Activated CD4-positive, alpha-beta T cell treated with anti-CD3 and anti-CD28 coated beads for 48 hours (primary cell): ENCODE results near the gene SPRY2.
"Not testable (repeated sequence)": the region's sequence is repeated elsewhere in the genome, so short reads cannot be mapped to it uniquely, and the experiment has no call there.

Source experiments
- DNase-seq: peaks from one replicate; pipeline ENCODE4 v3.0.0-alpha.2; 2020

Gene SPRY2

GRCh38 chr13:80341101-80341755 lies at the start of gene SPRY2:
Gene SPRY2 (minus strand): TSS chr13:80341126. CDS start chr13:80337705, 3,421 bp downstream.
- peak; percentile 52 for DNase-seq

GRCh38 chr13:80390338-80390737 lies 49.4 kb upstream of the SPRY2 start:
- no peak for DNase-seq

DNA sequence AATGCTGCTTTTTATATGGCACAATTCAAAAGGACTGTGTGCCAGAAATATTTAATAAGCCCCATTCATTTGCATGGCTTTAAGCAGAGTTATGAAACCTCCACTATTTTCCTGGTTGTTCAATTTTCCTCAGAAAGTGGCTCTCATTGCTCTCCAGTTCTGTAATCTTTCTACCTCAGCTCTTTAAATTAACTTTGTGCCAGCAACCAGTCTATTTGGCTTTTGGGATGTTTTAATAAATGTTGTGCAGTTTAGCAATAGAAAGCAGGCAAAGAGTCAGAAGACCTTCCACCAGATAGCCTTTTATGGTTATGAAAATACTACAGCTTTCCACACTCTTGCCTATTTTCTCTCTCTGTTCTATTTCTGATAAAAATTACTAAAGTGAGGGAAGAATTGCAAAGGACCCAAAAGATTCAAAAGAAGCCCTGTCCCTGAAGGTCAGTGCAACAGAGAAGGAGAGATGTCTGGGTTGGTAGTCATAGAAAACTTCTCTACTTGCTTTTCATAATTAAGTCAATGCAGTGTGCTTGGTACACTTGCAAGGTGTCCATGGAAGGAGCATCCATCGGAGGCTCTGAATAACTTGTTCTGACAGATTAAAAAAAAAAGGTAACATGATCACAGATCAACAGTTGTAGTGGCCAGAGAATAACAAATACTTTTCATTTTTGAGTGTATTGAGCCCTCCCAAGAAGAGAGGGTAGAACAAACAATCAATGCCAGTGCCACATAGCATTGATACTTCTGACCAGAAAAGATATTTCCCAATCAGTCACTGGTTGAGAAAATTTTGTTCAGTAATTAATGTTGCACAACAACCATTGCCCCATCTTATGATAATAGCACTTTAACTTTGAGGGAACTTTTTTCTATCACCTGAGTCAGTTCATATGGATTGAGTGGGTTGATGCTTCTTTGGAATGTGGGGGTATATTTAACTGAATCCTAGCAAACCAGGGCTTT lies 48.4 kb upstream of the SPRY2 start:
- DNase-seq = no peak

- no peak for DNase-seq
These were observed 47.6 kb upstream of the SPRY2 start for GRCh38 chr13:80388506-80388905.

DNA sequence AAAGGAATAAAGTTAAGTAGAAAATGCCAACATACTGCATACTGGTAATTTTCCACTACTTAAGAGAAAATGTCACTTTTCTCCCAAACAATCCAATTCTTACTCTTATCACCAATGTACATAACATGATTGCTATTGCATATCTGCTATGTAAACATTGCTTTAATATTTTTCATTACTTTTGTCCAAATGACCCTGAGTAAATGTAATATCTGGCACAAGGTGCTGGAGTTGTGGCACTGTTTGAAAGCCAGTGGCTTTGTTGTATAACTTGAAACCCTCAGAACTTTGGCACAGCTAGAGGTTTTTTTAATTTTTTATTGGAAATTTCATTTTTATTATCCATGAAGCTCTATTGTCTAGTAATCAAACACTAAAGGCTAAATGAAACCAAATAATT lies 45.7 kb upstream of the SPRY2 start:
- no peak for DNase-seq

DNA sequence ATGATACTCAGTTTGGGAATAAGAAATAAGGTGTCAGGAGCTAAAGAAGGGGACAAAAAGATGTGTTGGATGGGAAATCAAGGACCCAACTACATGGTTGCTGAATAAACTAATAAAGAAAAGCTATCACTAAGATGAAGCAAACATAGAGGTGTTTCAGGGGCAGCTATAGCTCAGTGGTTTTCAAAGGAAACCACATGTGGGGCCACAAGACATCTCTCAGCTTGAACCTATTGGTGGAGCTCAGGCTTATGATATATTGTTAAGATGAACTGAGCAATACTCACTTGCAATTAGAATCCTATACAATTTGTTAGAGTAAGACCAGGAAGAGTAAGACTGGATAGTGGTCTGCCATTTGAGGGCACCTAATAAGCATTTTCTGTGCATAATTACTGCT lies 45.1 kb upstream of the SPRY2 start:
- no peak for DNase-seq

DNA sequence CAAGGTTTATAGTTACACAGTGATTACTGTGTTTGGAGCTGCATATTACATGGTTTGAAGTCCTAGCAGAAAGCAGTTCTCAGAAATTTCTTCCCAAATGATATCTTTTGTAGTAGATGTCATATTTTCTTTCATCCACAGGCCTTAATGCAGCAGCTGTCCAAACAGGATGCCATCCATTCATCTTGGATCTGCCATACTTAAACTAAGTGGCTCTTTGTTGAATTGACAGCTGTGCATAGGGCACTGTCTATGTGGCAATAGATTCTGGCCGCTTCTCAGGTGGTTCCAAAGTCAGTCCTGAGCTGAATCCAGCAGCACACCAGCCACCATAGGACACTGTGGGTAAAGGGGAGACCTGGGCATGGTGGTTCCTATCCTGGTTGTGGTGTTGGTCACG lies 41.6 kb upstream of the SPRY2 start:
- DNase-seq = no peak

GRCh38 chr13:80379245-80379644 lies 38.3 kb upstream of the SPRY2 start:
- no peak for DNase-seq

- no peak for DNase-seq
These were observed 35.6 kb upstream of the SPRY2 start for GRCh38 chr13:80376554-80376953.

- DNase-seq = no peak
These were observed 34.0 kb upstream of the SPRY2 start for GRCh38 chr13:80374901-80375300.

DNA sequence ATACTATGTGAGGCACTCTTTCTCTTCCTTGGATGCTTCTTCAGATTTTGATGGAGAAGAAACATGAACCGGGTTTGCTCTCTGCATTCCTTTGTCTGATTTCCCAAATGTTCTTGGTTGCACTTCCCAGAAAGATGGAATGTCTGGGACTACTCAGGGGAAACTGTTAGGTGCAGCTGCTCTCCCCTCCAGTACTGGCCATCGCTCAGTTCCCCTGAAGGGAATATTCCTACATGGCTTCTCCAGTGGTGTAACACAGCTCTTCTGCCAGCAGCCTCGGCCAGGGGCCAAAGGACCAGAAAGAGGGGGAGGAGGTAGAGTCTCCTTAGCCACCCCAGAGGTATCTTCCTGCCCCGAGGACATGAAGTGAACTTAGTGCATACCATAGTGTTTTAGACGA lies 33.5 kb upstream of the SPRY2 start:
- DNase-seq = no peak

DNA sequence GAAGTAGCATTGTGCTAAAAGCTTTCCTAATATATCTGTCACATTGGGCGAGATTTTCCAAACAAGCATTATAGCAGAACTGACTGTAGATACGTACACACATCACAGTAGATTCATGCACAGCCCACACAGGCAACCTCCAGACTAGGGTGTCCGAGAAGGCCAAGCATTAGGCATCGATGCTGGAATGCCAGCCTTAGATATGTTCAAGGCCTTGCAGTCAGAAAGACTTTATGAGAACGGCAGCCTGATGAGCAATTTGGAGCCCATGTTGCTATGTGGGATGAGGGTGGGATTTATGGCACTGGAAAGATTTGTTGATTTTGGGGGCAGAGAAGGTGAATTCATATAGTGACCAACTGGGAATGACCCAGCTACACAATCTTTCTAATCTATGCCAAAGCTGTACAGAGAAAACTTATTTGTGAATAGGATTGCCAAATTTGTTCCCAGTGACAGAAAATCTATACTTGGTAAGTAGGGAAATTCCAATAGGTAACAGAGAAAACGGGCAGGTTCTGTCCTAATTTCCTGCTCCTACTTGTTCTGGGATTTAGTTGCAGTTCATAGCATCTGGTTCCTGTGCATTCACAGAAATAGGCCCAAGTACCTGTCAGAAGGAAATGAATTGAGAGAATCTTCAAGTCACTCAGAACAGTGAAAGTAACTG lies 31.0 kb upstream of the SPRY2 start:
- no peak for DNase-seq

DNA sequence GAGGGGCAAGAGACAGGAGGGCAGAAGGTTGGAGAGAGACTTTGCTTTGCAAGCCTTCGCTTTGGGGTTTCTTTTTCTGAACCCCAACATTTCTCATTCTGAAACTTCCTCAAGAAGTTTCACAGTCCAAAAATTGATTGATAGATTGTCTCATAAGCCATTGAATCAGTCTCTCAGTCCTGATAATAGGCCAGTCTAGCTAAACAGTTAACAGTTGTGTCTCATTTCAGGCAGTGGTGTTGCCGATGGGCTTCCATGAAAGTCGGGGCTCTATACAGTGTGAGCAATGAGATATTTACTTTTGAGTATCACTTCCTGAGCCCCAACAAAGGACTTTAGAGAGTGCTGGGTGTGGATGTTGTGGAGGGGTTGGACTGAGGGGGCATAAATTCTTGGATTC lies 26.5 kb upstream of the SPRY2 start:
- DNase-seq = no peak

GRCh38 chr13:80363890-80364503 lies 23.1 kb upstream of the SPRY2 start:
- DNase-seq = no peak

GRCh38 chr13:80362481-80362880 lies 21.6 kb upstream of the SPRY2 start:
- no peak for DNase-seq

DNA sequence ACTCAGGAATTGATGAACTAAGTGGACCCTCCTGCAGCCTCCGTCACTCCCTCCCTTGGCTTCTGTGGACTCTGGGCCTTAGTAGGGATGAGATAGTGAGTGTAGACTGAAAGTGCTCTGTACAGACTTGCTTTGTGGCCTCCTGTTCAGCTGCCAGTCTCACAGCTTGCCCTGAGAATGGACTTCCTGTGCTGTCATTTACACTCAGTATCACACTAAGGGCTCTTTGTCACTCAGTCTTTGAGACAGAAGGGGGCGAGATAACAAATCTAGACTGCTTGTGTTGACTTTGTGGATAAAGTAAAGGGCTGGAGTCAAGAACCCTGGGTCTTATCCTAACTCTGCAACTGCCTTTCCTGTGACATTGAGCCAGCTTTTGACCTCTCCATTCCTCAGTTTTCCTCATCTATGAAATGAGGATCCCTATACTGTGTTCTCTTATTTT lies 21.0 kb upstream of the SPRY2 start:
- no peak for DNase-seq

DNA sequence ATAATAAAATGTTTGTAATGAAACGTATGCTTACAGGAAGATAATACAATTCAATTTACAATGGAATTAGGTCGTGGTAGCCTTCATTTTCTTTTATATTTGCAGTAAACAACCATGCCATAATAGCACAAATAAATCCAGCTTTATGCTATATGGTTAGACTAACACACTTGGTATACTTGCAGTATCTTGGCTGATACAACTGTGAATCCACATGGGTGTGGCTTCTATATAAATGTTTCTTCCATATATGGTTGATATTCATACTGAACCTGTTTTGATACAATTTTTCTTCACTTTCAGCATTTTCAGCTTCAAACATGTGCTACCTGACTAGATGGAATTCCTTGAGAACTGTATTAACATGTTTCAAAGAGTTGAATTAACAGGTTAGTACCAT lies 20.4 kb upstream of the SPRY2 start:
- DNase-seq = no peak

DNA sequence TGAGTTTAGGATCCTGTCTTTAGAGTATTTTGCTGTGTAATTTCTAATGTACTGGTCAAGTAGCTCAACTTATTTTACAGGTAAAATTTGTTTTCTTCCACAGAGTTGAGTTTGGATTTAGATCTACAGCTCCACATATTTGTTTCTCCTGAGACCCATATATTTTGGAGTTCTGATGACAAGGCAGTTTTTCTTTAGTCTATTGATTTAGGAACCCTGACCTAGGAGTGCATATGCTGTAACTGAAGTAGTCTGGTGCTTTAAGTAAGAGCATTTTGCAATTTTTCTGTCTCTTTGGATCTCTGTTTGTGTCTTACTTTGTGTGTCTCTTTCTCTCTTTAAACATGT lies 19.5 kb upstream of the SPRY2 start:
- no peak for DNase-seq

DNA sequence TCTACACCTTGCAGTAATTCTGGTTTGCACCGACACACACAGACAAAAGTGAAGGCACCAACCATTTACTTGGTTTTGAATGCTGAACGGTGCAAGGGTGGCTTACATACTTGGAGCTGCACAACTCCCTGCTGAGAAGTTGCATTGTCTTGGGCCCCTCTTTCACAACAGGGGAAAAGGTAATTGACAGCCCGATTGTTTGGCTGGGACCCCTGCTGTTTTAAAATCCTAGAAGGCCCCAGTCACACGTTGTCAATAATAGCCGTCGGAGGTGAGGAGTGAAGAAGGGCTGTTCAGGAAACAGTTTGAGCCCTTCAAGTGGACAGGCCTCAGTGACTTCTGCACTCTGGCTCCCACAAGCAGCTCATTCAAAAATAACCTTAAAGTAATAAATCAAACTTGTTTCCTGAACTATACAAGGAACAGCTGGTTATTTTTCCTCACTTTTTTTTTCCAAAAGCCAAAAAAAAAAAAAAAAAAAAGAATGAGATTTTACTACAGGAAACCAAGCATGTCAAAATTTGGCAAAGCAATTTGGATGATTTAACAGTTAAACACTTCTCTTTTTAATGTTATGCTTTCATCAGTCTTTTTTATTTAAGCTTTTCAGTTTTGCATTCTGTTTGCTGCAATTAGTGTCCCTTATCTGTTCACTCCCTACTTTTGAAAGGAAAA lies 19.0 kb upstream of the SPRY2 start:
- no peak for DNase-seq

- DNase-seq = no peak
These were observed 18.5 kb upstream of the SPRY2 start for GRCh38 chr13:80359414-80359777.

DNA sequence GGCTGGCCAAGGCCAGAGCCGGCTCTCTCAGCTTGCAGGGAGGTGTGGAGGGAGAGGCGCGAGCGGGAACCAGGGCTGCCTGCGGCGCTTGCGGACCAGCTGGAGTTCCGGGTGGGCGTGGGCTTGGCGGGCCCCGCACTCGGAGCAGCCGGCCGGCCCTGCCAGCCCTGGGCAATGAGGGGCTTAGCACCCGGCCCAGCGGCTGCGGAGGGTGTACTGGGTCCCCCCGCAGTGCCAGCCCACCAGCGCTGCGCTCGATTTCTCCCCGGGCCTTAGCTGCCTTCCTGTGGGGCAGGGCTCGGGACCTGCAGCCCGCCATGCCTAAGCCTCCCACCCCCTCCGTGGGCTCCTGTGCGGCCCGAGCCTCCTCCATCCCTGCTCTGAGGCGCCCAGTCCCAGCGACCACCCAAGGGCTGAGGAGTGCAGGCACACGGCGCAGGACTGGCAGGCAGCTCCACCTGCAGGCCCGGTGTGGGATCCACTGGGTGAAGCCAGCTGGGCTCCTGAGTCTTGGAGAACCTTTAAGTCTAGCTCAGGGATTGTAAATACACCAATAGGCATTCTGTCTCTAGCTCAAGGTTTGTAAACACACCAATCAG lies 14.7 kb upstream of the SPRY2 start:
- DNase-seq = not testable (repeated sequence)

- DNase-seq = no peak
These were observed 7.8 kb upstream of the SPRY2 start for GRCh38 chr13:80348750-80349149.
